GM12865 (cell line): Measurements from ENCODE around the gene ISCA2.

Source experiments
- DNase-seq: peaks from one replicate; pipeline ENCODE4 v3.0.0; 2010; ENCODE audit warnings: low read depth
- H3K4me3 ChIP-seq: 2 replicates; pipeline ENCODE4 v1.5.1; 2011; ENCODE audit warnings: mild to moderate bottlenecking, low read depth, low read length, control low read depth
- CTCF ChIP-seq: IDR thresholded peaks from 2 replicates; pipeline ENCODE4 v1.5.1; 2011; ENCODE audit warnings: low read length, control low read depth, low read depth, inconsistent platforms; ENCODE audit not compliant: insufficient read depth; ENCODE audit errors: missing control alignments

The ISCA2 gene

GRCh38 chr14:74506411-74506851 lies 12.9 kb downstream of the ISCA2 start:
- H3K4me3 ChIP-seq = no peak overlapping the region
- no peak for TF ChIP-seq CTCF
- no peak for DNase-seq

- no peak for TF ChIP-seq CTCF
- no peak overlapping the region for H3K4me3 ChIP-seq
- DNase-seq = no peak
These were observed 13.5 kb downstream of the ISCA2 start for GRCh38 chr14:74507085-74507484.

DNA sequence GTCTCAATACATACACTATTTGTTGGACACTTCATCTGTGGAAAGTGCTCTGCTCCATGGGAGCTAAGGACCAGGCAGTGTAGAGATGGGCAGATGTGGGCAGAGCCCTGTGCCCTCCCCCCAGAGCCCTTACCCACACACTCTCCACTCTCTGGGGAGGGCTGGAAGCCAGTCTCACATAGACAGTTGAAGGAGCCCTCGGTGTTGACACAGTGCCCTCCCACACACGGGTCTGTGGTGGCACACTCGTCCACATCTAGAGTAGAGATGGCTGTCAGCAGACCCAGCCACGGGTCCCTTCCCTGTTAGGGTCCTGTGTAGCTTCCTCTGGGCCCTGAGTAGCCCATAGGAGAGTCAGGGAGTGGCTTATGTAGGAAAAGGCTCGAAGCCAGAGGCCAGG lies 14.3 kb downstream of the ISCA2 start:
- no peak for DNase-seq
- no peak for TF ChIP-seq CTCF
- no peak overlapping the region for H3K4me3 ChIP-seq

DNA sequence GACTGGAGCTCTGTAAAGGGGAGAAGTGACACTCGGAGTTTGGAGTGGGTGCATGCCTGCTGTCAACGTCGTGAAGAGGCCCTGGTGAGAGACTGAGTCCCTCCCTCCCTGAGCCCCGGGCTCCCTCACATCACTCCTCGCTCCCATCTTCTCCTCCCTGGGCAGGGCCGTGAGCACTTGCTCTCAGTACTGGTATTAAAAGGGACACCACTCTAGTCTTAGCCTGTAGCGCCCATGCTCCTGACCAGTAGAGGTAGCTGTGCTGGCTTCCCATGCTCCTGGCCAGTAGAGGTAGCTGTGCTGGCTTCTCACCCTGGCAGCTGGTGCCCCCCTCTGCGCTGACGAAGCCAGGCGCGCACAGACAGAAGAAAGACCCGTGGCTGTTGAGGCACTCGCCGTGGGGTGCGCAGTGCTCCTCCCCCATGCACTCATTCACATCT lies 14.7 kb downstream of the ISCA2 start:
- no peak for TF ChIP-seq CTCF
- H3K4me3 ChIP-seq = no peak overlapping the region
- DNase-seq = no peak

- no peak for DNase-seq
- no peak overlapping the region for H3K4me3 ChIP-seq
- TF ChIP-seq CTCF = no peak
These were observed 15.4 kb downstream of the ISCA2 start for GRCh38 chr14:74508844-74509428.

GRCh38 chr14:74509587-74510222 lies 16.1 kb downstream of the ISCA2 start:
- no peak for TF ChIP-seq CTCF
- DNase-seq = no peak
- H3K4me3 ChIP-seq = no peak overlapping the region
